MM.1S (cell line): ENCODE measurements around the gene BCAS3.
"Not testable (repeated sequence)": the region's sequence is repeated elsewhere in the genome, so short reads cannot be mapped to it uniquely, and the experiment has no call there.

Experiments
- DNase-seq: peaks from one replicate; pipeline ENCODE4 v3.0.0-alpha.2; 2015
- H2AFZ ChIP-seq: fragments of 300-600 bp; sonication (generic); 2 replicates; pipeline ENCODE4 v1.6.0; 2016; ENCODE audit warnings: antibody characterized with exemption, low read length
- H3F3A ChIP-seq: fragments of 300-600 bp; sonication (generic); 2 replicates; pipeline ENCODE4 v1.6.1; 2016; ENCODE audit warnings: mild to moderate bottlenecking, antibody characterized with exemption, low read length, moderate library complexity, mixed read lengths; ENCODE audit not compliant: insufficient read depth
- H3K27ac ChIP-seq: fragments of 300-600 bp; sonication (generic); 2 replicates; pipeline ENCODE4 v1.5.1; 2016; ENCODE audit warnings: mild to moderate bottlenecking, low read length
- H3K27me3 ChIP-seq: fragments of 300-600 bp; sonication (generic); replicated peaks from 2 replicates; pipeline ENCODE4 v1.6.0; 2016; ENCODE audit warnings: low read length; ENCODE audit not compliant: insufficient read depth
- H3K36me3 ChIP-seq: fragments of 300-600 bp; sonication (generic); replicated peaks from 2 replicates; pipeline ENCODE4 v1.6.1; 2016; ENCODE audit warnings: mild to moderate bottlenecking, low read length, mixed read lengths; ENCODE audit not compliant: insufficient read depth
- H3K4me1 ChIP-seq: fragments of 300-600 bp; sonication (generic); 2 replicates; pipeline ENCODE4 v1.6.1; 2016; ENCODE audit warnings: low read length, mixed read lengths
- H3K4me2 ChIP-seq: fragments of 300-600 bp; sonication (generic); 2 replicates; pipeline ENCODE4 v1.6.0; 2016; ENCODE audit warnings: low read depth, low read length
- H3K4me3 ChIP-seq: fragments of 300-600 bp; sonication (generic); 2 replicates; pipeline ENCODE4 v1.5.1; 2016; ENCODE audit warnings: low read length, mixed read lengths
- H3K79me2 ChIP-seq: fragments of 300-600 bp; sonication (generic); 2 replicates; pipeline ENCODE4 v1.6.1; 2016; ENCODE audit warnings: mixed run types, low read length, mixed read lengths
- H3K9ac ChIP-seq: fragments of 300-600 bp; sonication (generic); 2 replicates; pipeline ENCODE4 v1.6.1; 2016; ENCODE audit warnings: low read length, mixed read lengths
- H3K9me2 ChIP-seq: fragments of 300-600 bp; sonication (generic); replicated peaks from 2 replicates; pipeline ENCODE4 v1.6.1; 2016; ENCODE audit warnings: mild to moderate bottlenecking, low read length, mixed read lengths; ENCODE audit not compliant: insufficient read depth
- H3K9me3 ChIP-seq: fragments of 300-600 bp; sonication (generic); replicated peaks from 2 replicates; pipeline ENCODE4 v1.6.1; 2016; ENCODE audit warnings: mild to moderate bottlenecking, low read length, mixed read lengths; ENCODE audit not compliant: insufficient read depth
- H4K20me1 ChIP-seq: fragments of 300-600 bp; sonication (generic); 2 replicates; pipeline ENCODE4 v1.6.1; 2016; ENCODE audit warnings: mild to moderate bottlenecking, low read length, moderate library complexity, mixed read lengths; ENCODE audit not compliant: insufficient read depth
- CTCF ChIP-seq: fragments of 300-600 bp; sonication (generic); IDR thresholded peaks from 2 replicates; pipeline ENCODE4 v1.5.1; 2016; ENCODE audit warnings: antibody characterized with exemption, low read length, mixed read lengths
- EZH2 ChIP-seq: fragments of 300-600 bp; sonication (generic); optimal IDR thresholded peaks from 2 replicates; pipeline ENCODE3; 2017; ENCODE audit warnings: low read depth, mild to moderate bottlenecking, antibody characterized with exemption, low read length, mixed read lengths
- EZH2phosphoT487 ChIP-seq: fragments of 300-600 bp; sonication (generic); IDR thresholded peaks from 2 replicates; pipeline ENCODE4 v1.6.1; 2018; ENCODE audit warnings: antibody characterized with exemption, low read length

Gene BCAS3

DNA sequence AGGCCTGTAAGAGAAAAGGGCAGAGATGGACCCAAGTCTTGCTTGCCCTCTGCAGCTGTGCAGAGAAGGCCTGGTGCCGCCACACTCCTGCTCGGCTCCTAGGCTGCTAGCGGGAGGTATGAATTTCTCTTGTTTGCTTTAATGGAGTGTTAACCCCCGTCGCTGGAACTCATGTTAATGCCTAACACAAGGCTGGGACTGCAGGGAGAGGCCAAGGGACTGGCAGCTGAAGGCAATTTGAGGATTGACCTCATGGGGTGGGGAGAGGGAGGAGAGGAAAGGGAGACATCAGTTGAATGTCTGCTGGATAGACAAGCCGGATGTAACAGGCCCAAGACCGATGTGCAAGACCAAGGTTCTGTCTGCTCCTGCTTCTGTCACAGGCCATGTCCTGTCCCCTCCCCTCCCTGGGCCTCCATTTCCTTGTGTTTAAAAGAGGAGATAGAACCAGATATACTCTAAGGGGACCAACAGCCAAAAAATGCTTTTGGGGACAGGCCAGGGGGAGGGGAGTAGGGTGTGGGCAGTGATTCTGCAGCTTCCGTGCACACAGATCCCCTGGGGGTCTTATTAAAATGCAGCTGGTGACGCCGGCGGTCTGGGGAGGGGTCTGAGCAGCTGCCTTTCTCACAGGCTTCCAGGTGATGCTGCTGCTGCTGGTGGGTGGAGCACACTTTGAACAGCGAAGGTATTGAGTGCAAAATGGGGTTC, 675.3 kb downstream of the BCAS3 start:
- H3F3A ChIP-seq: no peaks in the 10 kb centered on the region
- H3K79me2 ChIP-seq: no peaks in the 10 kb centered on the region
- H4K20me1 ChIP-seq: no peaks in the 10 kb centered on the region
- H3K27me3 ChIP-seq: no peaks in the 10 kb centered on the region
- no peaks in the 10 kb centered on the region for H3K4me1 ChIP-seq
- no peak overlapping the region for H3K4me2 ChIP-seq
- no peaks in the 10 kb centered on the region for H3K9me2 ChIP-seq
- no peak overlapping the region for H3K9ac ChIP-seq
- H3K9me3 ChIP-seq: no peaks in the 10 kb centered on the region
- no peak overlapping the region for H3K4me3 ChIP-seq
- no peak overlapping the region for H3K27ac ChIP-seq
- TF ChIP-seq EZH2 (no peak), EZH2phosphoT487 (no peak), CTCF (no peak)
- H3K36me3 ChIP-seq: no peaks in the 10 kb centered on the region
- DNase-seq: no peak
- H2AFZ ChIP-seq: no peak overlapping the region

DNA sequence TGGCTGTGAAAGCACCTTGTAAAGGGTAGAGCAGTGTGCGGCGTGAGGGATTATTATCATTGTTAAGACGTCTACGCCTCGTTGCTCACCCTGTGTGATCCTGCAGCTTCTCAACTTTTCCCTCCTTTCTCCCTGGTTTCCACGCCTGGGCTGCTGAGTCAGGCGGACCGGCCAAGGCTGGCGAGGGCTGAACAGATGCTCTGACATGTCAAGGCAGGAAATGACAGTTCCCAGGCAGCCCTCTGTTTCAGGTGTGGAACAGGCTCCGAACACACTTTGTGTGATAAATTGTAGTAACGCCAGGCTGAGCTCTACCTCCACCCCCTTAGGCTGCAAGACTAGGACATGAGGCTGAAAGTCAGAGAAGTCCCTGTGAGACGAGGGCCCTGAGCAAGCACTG, 676.0 kb downstream of the BCAS3 start:
- H3K9me2 ChIP-seq: no peaks in the 10 kb centered on the region
- no peaks in the 10 kb centered on the region for H3K27me3 ChIP-seq
- no peaks in the 10 kb centered on the region for H3K4me1 ChIP-seq
- no peak overlapping the region for H2AFZ ChIP-seq
- TF ChIP-seq EZH2phosphoT487 (no peak), CTCF (no peak), EZH2 (no peak)
- no peak overlapping the region for H3K4me2 ChIP-seq
- H3K79me2 ChIP-seq: no peaks in the 10 kb centered on the region
- no peaks in the 10 kb centered on the region for H3F3A ChIP-seq
- H3K27ac ChIP-seq: no peak overlapping the region
- H3K4me3 ChIP-seq: no peak overlapping the region
- no peak for DNase-seq
- H3K36me3 ChIP-seq: no peaks in the 10 kb centered on the region
- no peak overlapping the region for H3K9ac ChIP-seq
- H4K20me1 ChIP-seq: no peaks in the 10 kb centered on the region
- no peaks in the 10 kb centered on the region for H3K9me3 ChIP-seq

DNA sequence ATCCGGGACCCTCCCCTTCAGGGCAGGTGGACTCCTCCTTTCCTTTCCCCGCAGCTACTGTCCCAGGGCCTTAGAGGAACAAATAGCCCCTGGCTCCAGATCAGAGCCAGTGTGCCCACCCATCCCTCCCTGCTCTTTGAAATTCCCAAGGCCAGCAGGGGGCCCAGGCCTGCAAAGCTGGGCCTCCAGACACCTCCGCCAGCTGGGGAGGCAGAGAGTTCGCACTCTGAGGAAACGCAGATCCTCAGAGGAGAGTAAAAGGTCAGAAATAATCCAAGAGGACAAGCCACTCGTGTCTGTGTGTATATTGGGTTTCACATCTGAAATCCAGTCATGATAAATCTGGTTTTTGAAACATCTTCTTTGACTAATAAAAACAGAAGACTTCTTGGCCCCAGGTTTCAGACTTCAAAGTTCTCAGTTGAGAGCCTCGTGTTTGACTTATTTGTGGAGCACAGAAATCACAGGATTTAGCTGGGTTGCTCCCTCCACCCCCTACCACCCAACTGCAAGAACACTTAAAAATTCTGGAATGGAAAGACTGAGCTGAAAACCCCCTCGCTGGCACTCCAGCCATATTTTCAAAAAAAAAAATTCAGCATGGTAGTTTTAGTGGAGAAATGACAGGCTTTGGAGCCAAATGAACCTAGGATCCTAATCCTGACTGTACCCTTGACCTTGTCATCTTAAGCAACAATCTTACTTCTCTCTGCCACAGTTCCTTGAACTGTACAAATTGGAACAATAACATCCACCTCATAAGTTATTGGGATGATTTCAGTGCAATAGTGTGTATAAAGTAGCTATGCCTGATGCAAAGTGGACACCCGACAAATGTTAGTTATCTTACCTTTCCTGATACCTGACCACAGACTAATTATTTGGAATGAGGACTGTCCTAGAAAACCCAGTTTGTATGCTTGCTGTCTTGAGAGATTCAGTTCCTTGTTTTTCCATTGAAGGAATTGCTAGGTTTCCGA, 677.5 kb downstream of the BCAS3 start:
- no peak for TF ChIP-seq EZH2phosphoT487
- TF ChIP-seq EZH2: no peak
- TF ChIP-seq CTCF: no peak
- Histone ChIP-seq H3K27me3 (no peaks in the 10 kb centered on the region), H3K4me1 (no peaks in the 10 kb centered on the region), H3K9ac (no peak overlapping the region), H3K36me3 (no peaks in the 10 kb centered on the region), H3K9me3 (no peaks in the 10 kb centered on the region), H3K79me2 (no peaks in the 10 kb centered on the region), H3F3A (no peaks in the 10 kb centered on the region), H3K4me2 (no peak overlapping the region), H3K4me3 (no peak overlapping the region), H4K20me1 (no peaks in the 10 kb centered on the region), H3K27ac (no peak overlapping the region), H3K9me2 (no peaks in the 10 kb centered on the region), H2AFZ (no peak overlapping the region)
- no peak for DNase-seq

- not testable (repeated sequence) for H3K27ac ChIP-seq, DNase-seq, H3K4me3 ChIP-seq, H3K4me2 ChIP-seq, H3K9me3 ChIP-seq, H2AFZ ChIP-seq, H3F3A ChIP-seq, H4K20me1 ChIP-seq, H3K9me2 ChIP-seq, H3K9ac ChIP-seq, H3K27me3 ChIP-seq, H3K36me3 ChIP-seq, H3K4me1 ChIP-seq, H3K79me2 ChIP-seq
These were observed 679.4 kb downstream of the BCAS3 start for GRCh38 chr17:61357061-61357460.

DNA sequence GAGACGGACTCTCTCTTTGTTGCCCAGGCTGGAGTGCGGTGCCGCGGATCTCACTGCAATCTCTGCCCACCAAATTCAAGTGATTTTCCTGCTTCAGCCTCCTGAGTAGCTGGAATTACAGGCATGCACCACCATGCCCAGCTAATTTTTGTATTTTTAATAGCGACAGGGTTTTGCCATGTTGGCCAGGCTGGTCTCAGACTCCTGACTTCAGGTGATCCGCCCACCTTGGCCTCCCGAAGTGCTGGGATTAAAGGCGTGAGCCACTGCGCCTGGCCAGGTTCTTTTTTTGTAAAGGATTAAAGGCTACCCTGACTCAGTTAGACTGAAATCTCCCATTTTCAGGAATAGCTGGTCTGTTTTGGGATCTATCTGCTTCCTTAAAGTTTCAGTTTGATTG, 681.9 kb downstream of the BCAS3 start:
- not testable (repeated sequence) for H3K27ac ChIP-seq, H3K4me2 ChIP-seq, H3F3A ChIP-seq, H3K4me3 ChIP-seq, H3K9me3 ChIP-seq, H3K27me3 ChIP-seq, H3K9ac ChIP-seq, DNase-seq, H3K79me2 ChIP-seq, H3K9me2 ChIP-seq, H3K4me1 ChIP-seq, H4K20me1 ChIP-seq, H2AFZ ChIP-seq, H3K36me3 ChIP-seq
